ENCODE data around the gene ZFP64.

Gene ZFP64

GRCh38 chr20:52210037-52210990, 18.7 kb upstream of the ZFP64 start:
- H3K27ac ChIP-seq (ENCODE audit: extremely low read depth, low read depth, low read length) = no peak overlapping the region
- ChIA-PET POLR2A (no interaction called here), CTCF (interaction anchor here (0.9 kb wide), 1 partner anchor 18 kb away, joined by 3 read pairs; no protein-coding TSS in a partner anchor)
- H3K4me1 ChIP-seq (ENCODE audit: control insufficient read depth, insufficient read depth, low read length) = no peaks in the 10 kb centered on the region
- H3K36me3 ChIP-seq (ENCODE audit: control insufficient read depth in 2 of 2, insufficient read depth in 1 of 2, low read length in 2 of 2) = no peaks in the 10 kb centered on the region
- no peak overlapping the region for H3K4me3 ChIP-seq (ENCODE audit: low read depth, low read length)
- no peaks in the 10 kb centered on the region for H3K9me3 ChIP-seq (ENCODE audit: control insufficient read depth, insufficient read depth, low read depth, low read length)
- no peak for TF ChIP-seq ZNF350 (tag by site-specific recombination; IDR thresholded peaks at IDR 0.05)
- no peak for TF ChIP-seq ZNF529 (tag by site-specific recombination; IDR thresholded peaks at IDR 0.05; ENCODE audit: insufficient replicate concordance)
- no peak for TF ChIP-seq ZNF23 (tag by site-specific recombination; IDR thresholded peaks at IDR 0.05; ENCODE audit: borderline replicate concordance)
- TF ChIP-seq ZNF768 (tag by site-specific recombination; IDR thresholded peaks at IDR 0.05) = no peak
- TF ChIP-seq ZNF791 (tag by site-specific recombination; IDR thresholded peaks at IDR 0.05) = no peak
- TF ChIP-seq ZBTB8A (tag by site-specific recombination; IDR thresholded peaks at IDR 0.05) = no peak
- no peak for TF ChIP-seq ZNF792 (tag by site-specific recombination; IDR thresholded peaks at IDR 0.05)
- no peak for TF ChIP-seq ZNF366 (tag by site-specific recombination; conservative IDR thresholded peaks at IDR 0.05)
- TF ChIP-seq ZNF843 (tag by site-specific recombination; IDR thresholded peaks at IDR 0.05) = no peak
- TF ChIP-seq ZNF223 (tag by site-specific recombination; IDR thresholded peaks at IDR 0.05) = no peak
- no peak for TF ChIP-seq SETDB1 (IDR thresholded peaks at IDR 0.05; ENCODE audit: insufficient read length, low read length)
- no peak for TF ChIP-seq ZNF449 (tag by site-specific recombination; IDR thresholded peaks at IDR 0.05)
- TF ChIP-seq ZNF138 (tag by site-specific recombination; IDR thresholded peaks at IDR 0.05; ENCODE audit: borderline replicate concordance) = no peak
- no peak for TF ChIP-seq ZNF362 (tag by site-specific recombination; IDR thresholded peaks at IDR 0.05)
- no peak for TF ChIP-seq ZNF600 (tag by site-specific recombination; IDR thresholded peaks at IDR 0.05)

GRCh38 chr20:52209154-52209571, 17.6 kb upstream of the ZFP64 start:
- TF ChIP-seq SETDB1 (IDR thresholded peaks at IDR 0.05; ENCODE audit: insufficient read length, low read length) (no peak), ZNF266 (tag by site-specific recombination; IDR thresholded peaks at IDR 0.05; ENCODE audit: low read depth) (no peak), ZNF654 (tag by site-specific recombination; IDR thresholded peaks at IDR 0.05; ENCODE audit: low read depth) (no peak), ZNF404 (tag by site-specific recombination; IDR thresholded peaks at IDR 0.05) (no peak), ZNF791 (tag by site-specific recombination; IDR thresholded peaks at IDR 0.05) (no peak)
- CTCF ChIA-PET = no interaction called here
- Histone ChIP-seq H3K36me3 (ENCODE audit: control insufficient read depth in 2 of 2, insufficient read depth in 1 of 2, low read length in 2 of 2) (no peaks in the 10 kb centered on the region), H3K4me1 (ENCODE audit: control insufficient read depth, insufficient read depth, low read length) (no peaks in the 10 kb centered on the region), H3K4me3 (ENCODE audit: low read depth, low read length) (no peak overlapping the region), H3K27ac (ENCODE audit: extremely low read depth, low read depth, low read length) (no peak overlapping the region), H3K9me3 (ENCODE audit: control insufficient read depth, insufficient read depth, low read depth, low read length) (no peaks in the 10 kb centered on the region)
- POLR2A ChIA-PET = no interaction called here

Measured in HEK293 (cell line).